Kidney (tissue), 14 donors: Measurements from ENCODE around the gene FAM156A. TPM values are rescaled to one million over a fixed set of nuclear protein-coding genes. Genes with fewer than 3 reads are reported as not detected.
"Not testable (repeated sequence)": the region's sequence is repeated elsewhere in the genome, so short reads cannot be mapped to it uniquely, and the experiment has no call there.

Experiments used
- DNase-seq, 5 donors: peaks; one replicate each; pipeline ENCODE4 v3.0.0-alpha.2; 2013 to 2020
- FAIRE-seq: peaks from 2 replicates; lab custom pipeline; 2012; peaks lifted over from hg19 to GRCh38; lab: Jason Lieb, UNC
- H3K27ac ChIP-seq, 2 donors: one replicate each; pipeline ENCODE4 v1.7.0; 2013; ENCODE audit warnings: low read depth in 2 of 2, low read length in 2 of 2, inconsistent platforms in 1 of 2
- H3K27me3 ChIP-seq: one replicate; pipeline ENCODE4 v1.7.1; 2013; ENCODE audit warnings: low read length, inconsistent platforms; ENCODE audit not compliant: control insufficient read depth, insufficient read depth
- H3K36me3 ChIP-seq, 3 donors: one replicate each; pipeline versions ENCODE4 v1.7.0 to v1.7.1; 2013; ENCODE audit warnings: low read length in 3 of 3, control low read depth in 1 of 3, inconsistent platforms in 1 of 3; ENCODE audit not compliant: insufficient read depth in 3 of 3, control insufficient read depth in 2 of 3
- H3K4me1 ChIP-seq, 3 donors: one replicate each; pipeline versions ENCODE4 v1.7.0 to v1.7.1; 2013; ENCODE audit warnings: low read length in 3 of 3, inconsistent platforms in 1 of 3, low read depth in 1 of 3; ENCODE audit not compliant: control insufficient read depth in 2 of 3, insufficient read depth in 2 of 3
- H3K4me3 ChIP-seq, 3 donors: one replicate each; pipeline versions ENCODE4 v1.7.0 to v1.8.1; 2013; ENCODE audit warnings: low read length in 3 of 3, control low read depth in 1 of 3, inconsistent platforms in 1 of 3
- H3K9ac ChIP-seq, 3 donors: one replicate each; pipeline versions ENCODE4 v1.7.0 to v1.7.1; 2013; ENCODE audit warnings: low read length in 3 of 3, control low read depth in 1 of 3, inconsistent platforms in 1 of 3
- H3K9me3 ChIP-seq, 3 donors: one replicate each; pipeline versions ENCODE4 v1.7.0 to v1.7.1; 2013; ENCODE audit warnings: low read length in 3 of 3, control low read depth in 1 of 3, inconsistent platforms in 1 of 3; ENCODE audit not compliant: control insufficient read depth in 2 of 3, insufficient read depth in 1 of 3
- CTCF ChIP-seq: IDR thresholded peaks from 3 replicates; pipeline ENCODE4 v1.5.1; 2012; ENCODE audit warnings: mild to moderate bottlenecking, moderate library complexity, borderline replicate concordance; ENCODE audit not compliant: insufficient read depth; ENCODE audit errors: extremely low read depth
- intact Hi-C: fragments of 100-400 bp; cut with DNase I; formaldehyde crosslinking; loops from one replicate; pipeline ENCODE4 v1.11.1; 2022
- polyA plus RNA-seq: library from polyadenylated mRNA; stranded (reverse); fragments of 350-450 nt; fragmentation: Illumina TruSeq; extraction: RNeasy Lipid Tissue Mini Kit (QIAGEN cat#74804); gene quantifications from one replicate; pipeline ENCODE4 v1.2.3, GENCODE V29; 2014; ENCODE audit warnings: low read depth, low replicate concordance; ENCODE audit not compliant: insufficient read depth
- total RNA-seq: library from RNA; stranded (reverse); fragmentation: NEBNext Ultra II Directional; extraction: Animal tissue kit (Norgen Biotek cat#: 25700); gene quantifications from one replicate; pipeline ENCODE4 v1.2.1, GENCODE V29; 2021
- donor health status: control.
- donor health status: control.
- donor health status: control.
- donor health status: control.
- donor health status: control.
- donor health status: DM: yes; HTN: yes; CAD: no.
- donor health status: Normal renal cell carcinoma (clear cell type).

FAM156A gene
- total and polyA plus RNA-seq, 2 donors from 2014 or later: 9.9 to 20.5 TPM

DNA sequence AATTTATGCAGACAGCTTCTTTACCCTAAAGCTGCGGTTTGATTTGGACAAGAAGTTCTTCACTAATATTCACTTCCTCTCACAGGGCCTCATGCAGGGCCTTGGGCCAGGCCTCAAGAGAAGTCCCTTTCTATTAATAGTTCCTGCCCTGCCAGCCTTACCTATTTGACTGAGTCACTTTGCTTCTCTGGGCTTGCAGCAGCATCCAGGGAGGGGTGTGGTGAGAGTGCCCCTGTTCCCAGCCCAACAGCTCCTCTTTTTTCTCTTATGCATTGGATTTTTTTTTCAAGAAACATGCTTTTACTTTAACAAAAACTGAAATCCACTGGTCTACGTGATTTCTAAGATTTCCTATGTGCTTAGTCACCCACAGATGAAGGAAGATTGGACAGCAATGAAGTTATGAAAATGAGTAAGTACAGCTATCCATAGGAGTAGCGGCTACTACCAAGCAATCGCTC is 34.5 kb downstream of the FAM156A start:
- Histone ChIP-seq H3K27me3 (no peaks in the 10 kb centered on the region), H3K9me3 (no peaks in the 10 kb centered on the region), H3K27ac (no peak overlapping the region), H3K4me3 (no peak overlapping the region), H3K36me3 (no peaks in the 10 kb centered on the region), H3K4me1 (no peaks in the 10 kb centered on the region), H3K9ac (no peak overlapping the region)
- intact Hi-C loops: no loop called here
- TF ChIP-seq CTCF: no peak
- DNase-seq (no peak), FAIRE-seq (no peak)

GRCh38 chrX:52914704-52915103 is 43.6 kb downstream of the FAM156A start:
- FAIRE-seq, H3K9me3 ChIP-seq, H3K27me3 ChIP-seq, H3K4me3 ChIP-seq, H3K36me3 ChIP-seq, H3K27ac ChIP-seq, H3K9ac ChIP-seq, H3K4me1 ChIP-seq, intact Hi-C loops, DNase-seq: not testable (repeated sequence)

GRCh38 chrX:52913681-52914080 is 44.6 kb downstream of the FAM156A start:
- H3K36me3 ChIP-seq, FAIRE-seq: not testable (repeated sequence)

DNA sequence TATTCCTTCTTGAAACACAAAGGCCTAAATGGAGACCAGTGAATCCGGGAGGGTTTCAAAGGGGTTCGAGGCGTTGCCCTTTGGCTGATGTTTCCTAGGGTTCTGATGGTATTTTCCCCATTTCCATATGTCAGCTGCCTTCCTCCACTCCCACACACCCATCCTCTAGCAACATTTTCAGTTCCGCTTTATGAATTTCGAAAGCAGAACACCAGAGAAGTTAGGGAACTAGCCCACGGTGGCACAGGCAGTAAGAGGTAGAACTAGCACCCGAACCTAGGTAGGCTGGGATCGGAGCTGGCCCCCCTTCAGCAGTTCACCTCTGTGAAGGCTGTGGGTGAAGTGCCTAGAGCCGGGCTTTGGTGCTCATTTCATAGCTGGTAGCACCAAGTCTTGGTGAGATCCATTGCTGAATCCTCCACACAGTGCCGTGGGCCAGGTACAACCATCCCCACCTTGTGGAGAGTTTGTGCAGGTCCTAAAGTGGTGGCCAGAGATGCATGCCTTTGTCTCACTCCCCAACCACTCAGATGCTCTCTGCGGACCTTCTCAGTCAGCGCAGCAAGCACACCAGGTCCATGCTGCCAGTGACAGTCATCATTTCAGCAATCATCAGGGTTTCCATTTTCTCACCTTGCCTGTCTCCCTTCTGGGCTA is 48.9 kb downstream of the FAM156A start:
- H3K4me1 ChIP-seq, H3K4me3 ChIP-seq, intact Hi-C loops, H3K27ac ChIP-seq, DNase-seq, FAIRE-seq, H3K9ac ChIP-seq, H3K9me3 ChIP-seq, H3K36me3 ChIP-seq, H3K27me3 ChIP-seq: not testable (repeated sequence)

More at GRCh38 chrX:52913681-52914080, 44.6 kb downstream of the FAM156A start:
- H3K9ac ChIP-seq, intact Hi-C loops, H3K27ac ChIP-seq, H3K9me3 ChIP-seq, H3K27me3 ChIP-seq, H3K4me1 ChIP-seq, H3K4me3 ChIP-seq, DNase-seq: not testable (repeated sequence)

DNA sequence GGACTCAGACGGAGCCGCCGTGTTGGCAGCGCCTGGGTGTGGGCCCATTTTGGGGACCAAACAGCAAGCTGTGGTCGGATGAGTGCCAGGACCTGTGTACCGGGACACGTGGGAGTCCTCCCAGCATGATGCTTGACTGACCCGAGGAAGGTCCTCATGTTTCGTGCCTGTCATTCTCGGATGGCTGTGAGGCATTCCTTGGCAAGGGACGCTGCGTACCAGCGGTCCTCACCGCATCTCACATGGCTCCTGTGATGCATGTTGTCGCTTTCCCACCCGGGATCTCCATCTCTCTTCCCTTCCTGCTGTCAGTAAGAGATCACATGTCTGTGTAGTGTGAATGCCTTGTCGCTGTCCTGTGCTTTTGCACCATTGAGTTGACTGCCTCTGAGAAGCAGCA is 50.4 kb downstream of the FAM156A start:
- H3K27me3 ChIP-seq, H3K36me3 ChIP-seq, DNase-seq, FAIRE-seq, H3K27ac ChIP-seq, H3K9me3 ChIP-seq, H3K4me3 ChIP-seq, H3K4me1 ChIP-seq, intact Hi-C loops, H3K9ac ChIP-seq: not testable (repeated sequence)

- H3K9me3 ChIP-seq, FAIRE-seq, H3K27ac ChIP-seq, H3K4me3 ChIP-seq, H3K27me3 ChIP-seq, intact Hi-C loops, H3K36me3 ChIP-seq, DNase-seq, H3K4me1 ChIP-seq, H3K9ac ChIP-seq: not testable (repeated sequence)
Measured at GRCh38 chrX:52907137-52907536, 51.2 kb downstream of the FAM156A start.

DNA sequence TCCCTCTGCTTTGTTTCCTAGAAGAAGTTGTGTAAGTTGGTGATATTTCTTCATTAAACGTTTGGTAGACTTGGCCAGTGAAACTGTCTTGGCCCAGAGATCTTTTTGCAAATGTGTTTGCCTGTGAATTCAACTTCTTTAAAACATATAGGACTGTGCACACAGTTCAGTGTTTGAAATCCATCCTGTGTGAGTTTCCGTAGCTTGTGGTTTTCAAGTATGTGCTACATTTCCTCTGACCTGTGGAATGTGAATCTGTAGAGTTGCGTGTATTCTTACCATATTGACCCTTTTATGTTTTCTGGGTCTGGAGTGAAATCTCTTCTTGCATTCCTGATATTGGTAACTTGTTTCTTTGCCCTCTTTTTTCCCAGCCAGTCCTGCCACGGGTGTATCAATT is 52.2 kb downstream of the FAM156A start:
- H3K9me3 ChIP-seq, H3K27ac ChIP-seq, DNase-seq, H3K4me3 ChIP-seq, H3K27me3 ChIP-seq, H3K9ac ChIP-seq, H3K4me1 ChIP-seq, intact Hi-C loops, FAIRE-seq, H3K36me3 ChIP-seq: not testable (repeated sequence)
